DMS114 treated with DMSO at 0.1 percent for 48 hours (cell line): Measurements from ENCODE around the gene TBC1D14.

Experiments used
- DNase-seq: peaks from one replicate; lab custom pipeline; 2025; ENCODE audit not compliant: unreplicated experiment; lab: John Stamatoyannopoulos, UW

Gene TBC1D14

GRCh38 chr4:7016512-7016911 lies 106.9 kb downstream of the TBC1D14 start:
- DNase-seq = no peak

DNA sequence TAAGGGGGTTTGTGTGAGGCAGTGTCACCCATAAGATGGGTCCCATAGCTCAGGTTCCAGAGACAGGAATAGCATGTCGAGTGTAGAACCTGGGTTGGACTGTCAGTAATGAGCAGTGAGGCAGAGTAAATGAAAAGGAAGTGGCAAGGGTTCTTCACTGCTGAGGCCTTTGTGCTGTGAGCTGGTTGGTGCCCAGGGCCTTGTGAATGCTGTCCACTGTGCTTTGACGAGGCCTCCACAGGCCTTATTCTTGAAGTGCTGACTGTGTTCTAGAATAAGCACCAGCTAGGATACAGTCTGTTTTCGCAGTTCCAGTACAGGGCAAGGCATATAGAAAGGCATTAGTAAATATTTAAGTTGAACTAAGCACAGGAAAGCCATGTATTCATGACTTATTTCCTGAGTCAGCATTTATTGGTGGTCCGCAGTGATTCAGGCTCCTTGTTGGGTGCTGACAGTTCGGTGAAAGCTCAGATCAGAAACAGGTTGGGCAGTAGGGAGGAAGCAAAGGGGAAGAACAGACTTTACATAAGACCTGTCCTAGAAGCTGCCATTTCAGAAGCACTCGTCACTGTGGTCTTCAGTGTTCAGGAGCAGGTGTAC lies 107.9 kb downstream of the TBC1D14 start:
- DNase-seq = no peak

DNA sequence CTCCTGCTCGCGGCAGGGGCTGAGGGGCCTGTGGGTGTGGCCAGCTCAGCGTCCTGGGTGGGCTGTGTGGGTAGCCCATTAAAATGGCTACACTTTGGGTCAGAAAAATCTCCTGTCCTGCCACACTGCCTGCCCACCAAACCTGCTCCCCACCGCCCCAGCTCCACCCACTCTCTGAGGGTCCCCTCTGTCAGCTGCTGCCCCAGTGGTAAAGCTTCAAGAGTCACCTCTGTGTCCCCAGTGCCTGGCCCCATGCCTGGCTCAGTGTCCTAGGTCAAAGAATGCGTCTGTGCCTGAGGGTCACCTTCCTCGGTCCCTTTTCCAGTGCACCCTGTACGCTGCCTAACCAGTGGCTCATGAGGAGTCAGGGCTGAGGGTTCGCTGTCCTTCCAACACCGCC lies 108.7 kb downstream of the TBC1D14 start:
- DNase-seq = no peak

DNA sequence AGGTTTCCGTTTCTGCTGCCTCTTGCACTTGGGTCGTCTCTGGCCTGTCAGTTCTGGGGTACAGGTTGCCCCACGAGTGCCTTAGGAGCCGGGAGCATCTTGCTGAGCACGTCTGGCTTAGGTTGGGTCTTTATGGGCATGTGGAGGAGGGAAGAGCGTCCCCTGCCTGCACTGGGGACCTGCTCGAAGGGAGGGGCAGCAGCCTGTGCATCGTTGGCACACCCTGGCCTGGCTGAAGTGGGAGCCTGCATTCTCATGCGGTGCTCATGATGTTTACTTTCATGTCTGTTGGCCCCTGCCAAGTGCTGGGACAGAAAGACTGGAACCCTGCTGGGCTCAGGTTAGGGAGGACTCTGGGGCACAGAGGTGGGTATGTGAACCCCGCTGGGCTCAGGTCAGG lies 109.7 kb downstream of the TBC1D14 start:
- no peak for DNase-seq

DNA sequence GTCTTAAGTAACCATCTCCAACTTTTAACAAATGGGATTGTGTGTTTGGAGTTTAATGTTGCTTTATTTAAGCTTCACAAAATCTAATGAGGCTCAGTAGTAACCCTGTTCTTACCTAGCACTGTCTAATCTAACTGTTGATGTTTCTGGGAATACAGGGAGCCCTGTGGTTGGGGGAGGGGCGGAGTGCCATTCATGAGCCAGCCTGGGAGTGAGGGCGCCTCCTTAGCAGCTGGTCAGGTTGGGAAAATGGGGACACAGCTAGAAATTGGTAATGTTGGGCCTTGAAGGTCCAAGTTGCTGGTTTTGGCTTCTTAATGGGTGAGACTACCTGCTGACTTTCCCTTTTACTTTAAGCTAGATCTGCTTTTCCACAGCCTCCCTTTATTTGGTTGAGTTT lies 110.7 kb downstream of the TBC1D14 start:
- DNase-seq = no peak

DNA sequence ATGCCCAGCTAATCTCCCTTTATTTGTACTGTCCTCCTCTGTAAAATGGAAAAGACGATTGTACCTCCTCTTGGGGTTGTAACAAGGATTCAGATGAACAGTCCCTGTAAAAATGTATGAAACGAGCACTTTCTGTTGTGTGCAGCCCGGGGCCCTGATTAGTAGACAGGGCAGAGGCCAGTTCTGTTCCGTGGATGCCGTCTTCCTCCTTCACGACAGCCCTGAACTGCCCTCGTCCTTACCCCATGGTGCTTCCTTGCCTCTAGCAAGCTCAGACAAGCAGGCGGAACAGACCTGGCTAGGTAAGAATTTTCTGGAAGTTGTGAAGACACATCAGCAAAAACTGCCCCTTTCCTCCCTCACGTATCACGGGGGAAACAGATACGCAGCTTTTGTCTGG lies 111.2 kb downstream of the TBC1D14 start:
- no peak for DNase-seq

DNA sequence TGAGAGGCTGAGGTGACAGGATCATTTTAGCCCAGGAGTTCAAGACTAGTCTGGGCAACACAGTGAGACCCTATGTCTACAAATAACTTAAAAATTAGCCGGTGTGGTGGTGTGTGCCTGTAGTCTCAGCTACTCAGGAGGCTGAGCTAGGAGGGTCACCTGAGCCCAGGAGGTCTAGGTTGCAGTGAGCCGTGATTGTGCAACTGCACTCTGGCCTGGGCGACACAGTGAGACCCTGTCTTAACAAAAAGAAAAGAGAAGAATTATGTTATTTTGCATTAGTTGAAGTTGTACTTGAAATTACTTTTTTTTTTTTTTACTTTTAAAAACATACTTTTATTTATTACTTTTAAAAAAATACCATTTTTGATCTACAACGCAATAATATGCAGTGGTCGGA lies 111.7 kb downstream of the TBC1D14 start:
- no peak for DNase-seq

DNA sequence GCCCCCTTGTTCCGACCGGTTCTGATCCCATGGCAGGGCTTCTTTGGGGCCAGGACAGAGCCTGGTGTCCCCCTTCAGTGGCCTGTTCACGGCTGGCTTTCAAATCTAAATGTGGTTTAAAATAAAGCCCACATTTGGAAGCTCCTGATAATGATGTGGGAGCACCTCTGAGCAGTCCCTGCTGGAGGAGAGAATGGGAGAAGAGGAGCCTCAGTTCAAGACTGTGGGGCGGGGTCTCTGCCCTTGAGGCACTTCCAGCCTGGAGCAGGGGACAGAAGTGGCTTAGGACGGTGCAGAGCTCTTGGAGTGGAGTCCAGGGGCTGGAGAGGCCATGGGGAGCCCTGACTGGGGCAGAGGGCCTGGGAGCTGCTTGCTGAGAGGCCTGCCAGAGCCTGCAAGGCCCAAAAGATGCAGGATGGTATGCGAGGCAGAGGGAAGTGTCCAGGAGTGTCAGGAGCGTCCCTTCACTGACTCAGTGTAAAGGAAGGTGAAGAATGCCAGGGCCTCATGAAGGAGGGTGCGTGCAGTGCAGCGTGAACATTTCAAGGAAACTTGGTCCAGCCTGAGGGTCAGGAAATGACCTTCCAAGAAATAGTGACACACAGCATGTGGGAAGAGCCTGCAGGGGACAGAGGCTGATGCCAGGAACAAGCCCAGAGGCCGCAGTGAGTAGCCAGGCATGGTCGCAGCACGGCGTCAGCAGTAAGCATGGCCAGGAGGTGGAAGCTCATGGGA lies 112.5 kb downstream of the TBC1D14 start:
- no peak for DNase-seq

DNA sequence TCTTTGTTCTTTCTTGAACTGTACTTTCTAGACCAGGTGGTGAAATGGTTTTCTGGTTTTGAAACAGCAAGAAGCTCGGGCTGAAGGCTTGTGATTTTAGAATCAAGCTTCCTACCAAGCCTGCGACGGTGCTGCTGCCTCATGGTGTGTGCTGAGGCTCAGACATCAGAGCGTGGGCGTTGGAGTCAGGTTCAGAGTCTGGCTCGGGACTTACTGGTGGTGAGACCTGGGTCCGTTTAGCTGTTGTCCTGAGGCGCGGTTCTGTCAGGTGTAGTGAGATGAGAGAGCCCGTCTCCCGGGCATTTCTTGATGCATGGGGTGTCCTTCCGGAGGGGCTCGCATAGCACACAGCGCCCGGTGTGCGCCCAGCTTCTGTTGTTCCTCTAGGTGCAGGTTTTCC lies 113.9 kb downstream of the TBC1D14 start:
- DNase-seq = no peak

DNA sequence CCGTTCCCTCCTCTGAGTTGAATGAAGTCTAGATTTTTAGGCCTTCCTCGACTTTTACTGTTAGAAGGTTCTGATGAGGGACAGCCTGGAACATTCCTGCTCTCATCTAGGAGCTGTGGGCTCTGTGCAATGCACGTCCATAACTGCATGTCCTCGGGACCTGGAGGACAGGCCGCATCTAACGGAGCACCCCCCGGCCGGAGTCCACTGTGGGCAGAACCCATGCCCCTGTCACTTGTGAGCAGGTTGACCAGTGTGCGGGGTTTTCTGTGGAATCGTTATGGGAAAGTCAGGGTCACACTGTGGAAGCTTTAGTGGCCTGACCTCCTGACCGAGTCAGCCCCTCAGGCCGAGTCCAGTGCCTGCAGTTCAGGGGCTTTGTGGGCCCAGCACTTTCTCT lies 114.3 kb downstream of the TBC1D14 start:
- no peak for DNase-seq

GRCh38 chr4:7024336-7024890 lies 114.8 kb downstream of the TBC1D14 start:
- DNase-seq = no peak

DNA sequence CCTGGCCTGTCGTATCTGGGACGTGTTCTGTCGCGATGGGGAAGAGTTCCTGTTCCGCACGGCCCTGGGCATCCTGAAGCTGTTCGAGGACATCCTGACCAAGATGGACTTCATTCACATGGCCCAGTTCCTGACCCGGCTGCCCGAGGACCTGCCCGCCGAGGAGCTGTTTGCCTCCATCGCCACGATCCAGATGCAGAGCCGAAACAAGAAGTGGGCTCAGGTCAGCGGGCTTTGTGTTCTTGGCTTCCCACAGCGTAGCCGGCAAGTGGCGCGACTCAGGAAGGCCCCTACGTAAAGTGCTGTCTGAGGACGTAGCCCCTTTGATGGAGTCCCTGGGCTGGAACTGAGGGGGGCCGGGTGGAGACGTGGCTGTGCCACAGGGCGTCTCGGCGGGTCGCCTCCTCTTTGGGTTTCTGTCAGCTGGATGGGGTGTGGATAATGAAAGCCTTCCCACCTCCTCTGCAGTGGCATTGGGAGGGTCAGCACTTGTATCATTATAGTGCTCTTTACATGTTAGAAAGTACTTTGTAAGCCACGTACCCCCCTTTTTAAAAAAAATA lies 115.5 kb downstream of the TBC1D14 start:
- no peak for DNase-seq

DNA sequence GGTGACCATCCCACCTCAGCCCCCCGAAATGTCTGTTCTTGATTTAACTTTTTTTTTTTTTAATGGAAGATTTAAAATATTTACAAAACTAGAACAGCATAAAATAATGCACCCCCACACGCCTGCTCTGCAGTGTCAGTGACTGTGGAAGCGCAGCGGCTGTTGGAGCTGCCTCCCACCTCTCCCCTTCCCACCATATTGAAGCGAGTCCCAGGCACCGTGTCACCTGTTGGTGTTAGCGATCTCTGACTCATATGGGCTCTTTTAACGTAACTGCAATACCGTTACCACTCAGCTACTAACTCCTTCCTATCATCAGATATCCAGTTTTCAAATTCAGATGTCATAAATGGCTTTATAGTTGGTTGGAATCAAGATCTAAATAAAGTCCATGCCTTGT lies 116.5 kb downstream of the TBC1D14 start:
- DNase-seq = no peak

DNA sequence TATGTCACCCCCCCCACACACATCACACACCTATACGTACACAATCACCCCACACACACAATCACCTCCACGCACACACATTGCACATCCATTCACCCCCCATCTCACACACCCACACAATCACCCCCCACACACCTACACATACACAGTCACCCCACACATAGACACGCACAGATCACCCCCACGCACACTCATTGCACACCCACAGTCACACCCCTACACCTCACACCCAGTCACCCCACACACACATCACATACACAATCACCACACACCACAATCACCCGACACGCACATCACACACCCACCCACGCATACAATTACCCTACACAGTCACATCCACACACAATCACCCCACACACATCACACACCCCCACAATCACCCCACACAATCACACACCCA lies 117.7 kb downstream of the TBC1D14 start:
- no peak for DNase-seq

- no peak for DNase-seq
Observed at GRCh38 chr4:7027913-7028312, 118.3 kb downstream of the TBC1D14 start.

- no peak for DNase-seq
Observed at GRCh38 chr4:7029212-7029611, 119.6 kb downstream of the TBC1D14 start.

- DNase-seq = no peak
Observed at GRCh38 chr4:7029921-7030320, 120.3 kb downstream of the TBC1D14 start.

DNA sequence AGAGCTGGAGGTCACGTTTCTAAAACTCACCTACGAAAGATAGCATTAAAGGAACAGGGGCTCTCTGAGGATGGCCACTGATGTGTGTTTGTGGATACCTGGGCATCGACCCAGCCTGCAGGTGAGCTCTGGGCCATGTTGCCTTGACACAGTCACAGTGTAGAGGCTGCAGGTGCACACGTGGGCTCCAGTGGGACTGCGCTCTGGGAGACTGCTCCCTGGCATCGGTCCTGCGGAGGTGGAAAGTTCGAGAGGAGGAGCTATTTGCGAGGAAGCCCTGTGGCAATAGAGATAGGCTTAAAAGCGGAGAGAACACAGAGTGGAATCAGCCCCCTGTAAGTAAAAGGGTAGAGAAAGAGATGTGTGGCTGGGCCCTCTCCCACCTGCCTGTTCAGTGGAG lies 121.2 kb downstream of the TBC1D14 start:
- no peak for DNase-seq

- no peak for DNase-seq
Observed at GRCh38 chr4:7031558-7032449, 122.2 kb downstream of the TBC1D14 start.

DNA sequence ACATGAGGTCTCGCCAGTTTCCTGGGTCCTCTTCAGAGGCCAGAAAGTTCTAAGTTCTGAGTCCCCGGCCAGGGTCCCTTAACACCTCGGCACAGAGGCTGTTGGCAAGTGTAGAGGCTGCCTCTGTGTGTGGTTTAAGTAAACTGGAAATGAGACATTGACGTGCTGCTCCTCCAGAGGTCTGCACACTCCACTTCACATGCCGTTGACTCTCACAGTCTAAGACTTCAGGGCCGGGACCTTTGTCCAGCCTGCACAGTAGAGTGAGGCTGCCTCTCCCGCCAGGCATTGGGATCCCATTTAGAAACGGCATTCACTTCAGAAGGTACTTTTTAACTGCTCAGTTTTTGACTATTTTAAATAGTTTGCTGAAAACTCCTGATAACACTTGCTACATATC lies 123.0 kb downstream of the TBC1D14 start:
- DNase-seq = no peak
